ENCODE results near the gene SHB. TPM values are rescaled to one million over a fixed set of nuclear protein-coding genes. Genes with fewer than 3 reads are reported as not detected.
A peak's percentile ranks its signal among the peaks of the same experiment; 100 is the strongest.

SHB gene
- total RNA-seq, 1 donor from 2014 or later: 18.5 TPM

DNA sequence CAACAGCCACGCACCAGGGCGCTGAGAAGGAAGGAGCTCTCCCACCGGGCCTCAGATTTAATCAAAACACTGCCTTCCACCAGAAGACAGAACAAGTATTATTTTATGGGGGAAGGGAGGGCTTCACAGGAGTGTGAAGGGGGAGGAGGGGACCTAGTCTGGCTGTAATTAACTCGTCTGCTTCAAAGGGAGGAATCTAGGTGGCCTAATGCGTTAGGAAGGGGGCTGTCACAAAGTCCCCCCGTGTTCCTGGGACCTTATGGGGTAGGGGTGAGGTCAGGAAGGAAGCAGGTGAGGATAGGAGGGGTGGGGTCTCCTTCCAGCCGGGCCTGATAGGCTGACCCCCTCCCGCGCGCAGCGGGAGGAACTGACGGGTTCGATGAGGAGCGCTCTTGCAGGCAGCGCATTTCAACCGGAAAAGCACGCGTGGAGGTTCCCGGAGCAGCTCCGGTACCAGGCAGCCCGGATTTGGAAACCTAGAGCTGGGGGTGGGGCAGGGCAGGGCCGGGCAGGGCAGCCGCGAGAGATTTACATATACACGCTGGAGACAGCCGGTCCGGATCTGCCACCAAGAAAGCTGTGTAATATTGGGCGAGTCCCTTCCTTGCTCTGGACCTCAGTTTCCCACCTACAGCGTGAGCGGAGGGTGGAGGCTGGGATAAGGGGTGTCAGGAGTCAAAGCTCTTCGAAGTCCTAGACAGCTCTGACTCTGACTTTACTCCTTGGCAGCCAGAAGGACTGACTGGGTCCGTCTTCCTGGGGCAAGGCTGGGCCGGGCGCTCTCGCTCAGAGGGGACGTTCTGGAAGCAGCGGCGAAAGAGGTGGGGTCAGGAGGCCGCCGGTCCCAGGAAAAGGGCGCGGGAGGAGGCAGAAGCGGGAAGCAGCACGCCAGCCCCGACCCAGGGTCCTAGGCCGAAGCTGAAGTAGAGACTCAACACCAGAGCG lies 1.8 kb downstream of the SHB start:
- DNase-seq (ENCODE audit: low spot score): peak; percentile 53
- TF ChIP-seq, protein P1, sequence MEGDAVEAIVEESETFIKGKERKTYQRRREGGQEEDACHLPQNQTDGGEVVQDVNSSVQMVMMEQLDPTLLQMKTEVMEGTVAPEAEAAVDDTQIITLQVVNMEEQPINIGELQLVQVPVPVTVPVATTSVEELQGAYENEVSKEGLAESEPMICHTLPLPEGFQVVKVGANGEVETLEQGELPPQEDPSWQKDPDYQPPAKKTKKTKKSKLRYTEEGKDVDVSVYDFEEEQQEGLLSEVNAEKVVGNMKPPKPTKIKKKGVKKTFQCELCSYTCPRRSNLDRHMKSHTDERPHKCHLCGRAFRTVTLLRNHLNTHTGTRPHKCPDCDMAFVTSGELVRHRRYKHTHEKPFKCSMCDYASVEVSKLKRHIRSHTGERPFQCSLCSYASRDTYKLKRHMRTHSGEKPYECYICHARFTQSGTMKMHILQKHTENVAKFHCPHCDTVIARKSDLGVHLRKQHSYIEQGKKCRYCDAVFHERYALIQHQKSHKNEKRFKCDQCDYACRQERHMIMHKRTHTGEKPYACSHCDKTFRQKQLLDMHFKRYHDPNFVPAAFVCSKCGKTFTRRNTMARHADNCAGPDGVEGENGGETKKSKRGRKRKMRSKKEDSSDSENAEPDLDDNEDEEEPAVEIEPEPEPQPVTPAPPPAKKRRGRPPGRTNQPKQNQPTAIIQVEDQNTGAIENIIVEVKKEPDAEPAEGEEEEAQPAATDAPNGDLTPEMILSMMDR (IDR thresholded peaks at IDR 0.05; ENCODE audit: unreplicated experiment): no peak
- Mint-ChIP-seq H3K9me3 (ENCODE audit: unreplicated experiment) (no peaks in the 10 kb centered on the region), H3K27ac (ENCODE audit: unreplicated experiment) (peak overlapping the region; percentile 30), H3K4me3 (ENCODE audit: unreplicated experiment) (peak overlapping the region; percentile 92), H3K4me1 (ENCODE audit: unreplicated experiment) (peaks cover 54% of the 10 kb centered on the region), H3K36me3 (ENCODE audit: low read depth, unreplicated experiment) (no peaks in the 10 kb centered on the region), H3K27me3 (ENCODE audit: unreplicated experiment) (peaks cover 11% of the 10 kb centered on the region)

DNA sequence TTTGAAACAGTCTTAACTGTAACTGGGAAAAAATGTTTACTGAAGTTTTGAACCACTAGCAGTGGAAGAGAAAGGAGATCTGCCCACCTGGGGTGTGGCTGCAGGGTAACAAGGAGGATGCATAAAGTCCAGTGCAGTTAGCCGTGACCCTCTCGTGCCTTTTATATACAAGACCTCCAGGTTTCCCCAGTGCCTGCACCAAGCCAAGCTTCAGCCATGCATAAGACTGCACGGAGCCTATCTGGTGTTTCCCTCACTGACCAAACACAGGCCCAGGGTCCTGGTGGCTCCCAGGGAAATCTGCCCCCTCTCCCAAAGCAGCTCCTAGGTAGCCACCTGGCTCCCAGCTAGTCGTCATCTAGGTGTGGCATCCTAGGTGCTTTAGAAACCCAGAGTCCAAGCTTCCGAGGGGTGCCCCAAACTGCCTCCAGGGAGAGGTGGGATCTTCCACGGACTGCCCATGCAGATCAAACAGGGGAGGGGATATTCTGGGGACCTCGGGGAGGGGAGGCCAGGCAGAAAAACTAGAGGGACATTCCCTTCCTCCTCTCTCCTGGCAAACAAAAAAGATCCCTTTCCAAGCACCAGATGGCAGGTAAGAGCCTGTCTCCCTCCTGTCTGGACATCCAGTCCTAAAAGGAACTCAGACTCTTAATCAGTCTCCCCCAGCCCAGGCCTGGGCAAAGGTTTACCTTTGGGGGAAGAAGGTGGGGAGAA lies 2.7 kb downstream of the SHB start:
- H3K27me3 Mint-ChIP-seq (ENCODE audit: unreplicated experiment): peaks cover 8% of the 10 kb centered on the region
- H3K4me1 Mint-ChIP-seq (ENCODE audit: unreplicated experiment): peaks cover 58% of the 10 kb centered on the region
- H3K27ac Mint-ChIP-seq (ENCODE audit: unreplicated experiment): peak overlapping the region; percentile 30
- no peak for DNase-seq (ENCODE audit: low spot score)
- TF ChIP-seq, protein P1 (IDR thresholded peaks at IDR 0.05; ENCODE audit: unreplicated experiment): no peak
- no peaks in the 10 kb centered on the region for H3K9me3 Mint-ChIP-seq (ENCODE audit: unreplicated experiment)
- H3K36me3 Mint-ChIP-seq (ENCODE audit: low read depth, unreplicated experiment): no peaks in the 10 kb centered on the region
- H3K4me3 Mint-ChIP-seq (ENCODE audit: unreplicated experiment): peak overlapping the region; percentile 92

DNA sequence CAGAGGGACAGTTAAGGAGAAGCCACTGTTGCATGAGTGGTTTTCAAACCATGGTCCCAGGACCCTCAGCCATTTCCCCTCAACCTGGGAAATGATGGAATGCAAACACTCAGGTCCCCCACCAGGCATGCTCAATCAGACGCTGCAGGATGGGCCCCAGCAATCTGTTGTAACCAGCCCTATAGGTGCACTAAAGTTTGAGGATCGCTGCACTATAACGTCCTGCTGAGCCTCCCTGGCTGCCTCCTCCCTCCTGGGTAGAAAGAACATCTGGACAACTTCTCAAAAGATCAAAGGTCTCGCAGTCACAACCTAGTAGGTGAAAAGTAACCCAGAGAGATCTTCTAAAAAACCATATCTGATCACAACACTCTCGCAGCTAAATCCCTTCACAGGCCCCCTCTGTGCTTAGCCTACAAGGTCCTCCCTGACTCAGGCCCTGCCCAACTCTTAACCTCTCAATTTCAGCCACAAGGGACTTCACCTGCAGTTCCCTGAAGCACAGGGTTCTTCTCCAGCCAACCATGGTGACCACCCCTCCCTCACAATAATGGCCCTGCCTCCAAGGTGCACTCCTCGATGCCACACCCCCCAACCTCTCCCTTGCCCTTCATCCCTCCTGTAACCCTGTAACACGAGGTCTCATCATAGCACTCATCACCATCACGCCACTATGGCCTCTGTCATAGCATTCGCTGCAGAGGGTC lies 3.5 kb downstream of the SHB start:
- TF ChIP-seq, protein P1 (IDR thresholded peaks at IDR 0.05; ENCODE audit: unreplicated experiment): no peak
- DNase-seq (ENCODE audit: low spot score): no peak
- Mint-ChIP-seq H3K4me1 (ENCODE audit: unreplicated experiment) (peaks cover 54% of the 10 kb centered on the region), H3K27ac (ENCODE audit: unreplicated experiment) (no peak overlapping the region), H3K9me3 (ENCODE audit: unreplicated experiment) (no peaks in the 10 kb centered on the region), H3K4me3 (ENCODE audit: unreplicated experiment) (peak overlapping the region; percentile 92), H3K36me3 (ENCODE audit: low read depth, unreplicated experiment) (no peaks in the 10 kb centered on the region), H3K27me3 (ENCODE audit: unreplicated experiment) (peaks cover 8% of the 10 kb centered on the region)

DNA sequence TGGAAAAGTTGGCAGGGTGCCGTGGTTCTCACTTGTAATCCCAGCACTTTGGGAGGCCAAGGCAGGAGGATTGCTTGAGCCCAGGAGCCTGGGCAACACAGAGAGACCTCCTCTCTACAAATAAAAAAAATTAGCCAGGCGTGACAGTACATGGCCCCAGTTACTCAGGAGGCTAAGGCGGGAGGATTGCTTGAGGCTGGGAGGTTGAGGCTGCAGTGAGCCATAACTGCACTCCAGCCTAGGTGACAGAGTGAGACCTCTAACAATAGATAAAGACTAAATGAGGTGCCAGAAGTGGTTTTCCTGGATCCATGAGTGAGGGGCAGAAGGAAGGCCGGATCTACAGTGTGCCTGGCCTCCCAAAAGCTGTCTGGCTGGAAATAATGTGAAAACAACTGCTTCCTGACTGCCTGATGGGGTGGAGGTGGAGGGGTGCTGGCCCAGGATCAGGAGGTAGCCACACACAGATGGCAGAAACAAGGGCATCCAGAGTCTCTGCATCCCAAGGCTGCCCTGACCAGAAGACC lies 4.1 kb downstream of the SHB start:
- no peak overlapping the region for H3K4me3 Mint-ChIP-seq (ENCODE audit: unreplicated experiment)
- peaks cover 52% of the 10 kb centered on the region for H3K4me1 Mint-ChIP-seq (ENCODE audit: unreplicated experiment)
- TF ChIP-seq, protein P1 (IDR thresholded peaks at IDR 0.05; ENCODE audit: unreplicated experiment): no peak
- H3K9me3 Mint-ChIP-seq (ENCODE audit: unreplicated experiment): no peaks in the 10 kb centered on the region
- no peak overlapping the region for H3K27ac Mint-ChIP-seq (ENCODE audit: unreplicated experiment)
- H3K27me3 Mint-ChIP-seq (ENCODE audit: unreplicated experiment): peaks cover 8% of the 10 kb centered on the region
- no peak for DNase-seq (ENCODE audit: low spot score)
- H3K36me3 Mint-ChIP-seq (ENCODE audit: low read depth, unreplicated experiment): no peaks in the 10 kb centered on the region
